ENCODE data around the gene TMEM86A.
A peak's percentile ranks its signal among the peaks of the same experiment; 100 is the strongest.

The TMEM86A gene

DNA sequence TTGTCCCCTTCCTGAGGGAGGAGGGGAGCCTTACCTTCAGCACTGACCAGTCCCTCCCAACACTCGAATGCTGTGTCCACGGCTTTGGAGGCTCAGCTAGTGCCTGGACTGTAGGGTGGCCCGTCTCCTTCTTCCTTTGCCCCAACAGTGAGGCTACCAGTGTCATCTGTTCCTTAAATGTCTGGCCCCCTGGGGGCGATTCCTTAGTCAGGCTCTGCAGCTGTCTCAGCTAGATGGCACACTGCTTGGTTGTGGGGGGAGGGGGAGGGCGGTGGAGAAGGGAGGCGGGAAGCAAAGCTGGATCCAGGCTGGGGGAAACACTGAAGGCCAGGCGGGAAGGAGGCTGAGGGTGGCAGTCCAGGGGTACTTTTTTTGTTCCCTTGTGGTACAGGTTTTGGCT, 27.5 kb downstream of the TMEM86A start, which contains the start of gene IGSF22:
IGSF22 (minus strand) TSS at position 149 of the 400 bp plus-strand sequence. CDS start 1,952 bp downstream, outside the sequence.
- no peak for DNase-seq (ENCODE audit: low spot score)

DNA sequence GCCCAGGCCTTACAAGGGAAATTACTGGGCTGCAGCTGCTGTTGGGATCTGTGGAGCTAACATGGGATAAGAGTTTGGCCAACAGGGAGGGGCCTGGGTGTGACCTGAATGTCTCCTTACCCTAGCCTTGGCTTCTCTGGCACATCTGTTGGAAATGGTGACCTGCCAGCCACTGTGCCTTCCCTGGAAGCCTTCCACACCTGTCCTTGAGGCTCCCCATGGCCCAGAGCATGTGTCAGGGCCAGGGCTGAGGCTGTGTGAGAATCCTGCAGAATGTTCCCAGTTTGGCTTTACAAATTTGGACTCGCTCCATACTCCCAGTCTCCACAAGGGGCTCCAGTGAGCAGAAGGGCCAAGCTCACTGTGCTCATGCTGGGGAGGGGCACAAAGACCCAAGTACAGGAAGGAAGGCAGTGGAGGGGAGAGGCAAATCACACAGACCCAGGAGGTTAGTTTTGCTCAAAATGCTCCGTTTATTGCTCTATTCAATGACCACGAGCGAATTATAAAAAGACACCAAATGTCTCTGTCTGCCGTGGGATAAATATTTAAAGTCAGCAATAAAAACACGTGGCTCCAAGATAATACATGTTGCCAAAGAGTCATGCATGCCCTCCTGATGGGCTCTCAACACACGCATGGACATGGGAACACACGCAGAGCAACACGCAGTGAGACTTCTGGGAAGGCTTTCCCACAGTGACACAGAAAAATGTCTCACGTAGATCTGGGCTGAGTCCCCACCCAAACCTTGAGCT, 29.1 kb downstream of the TMEM86A start:
- peak; percentile 75 for DNase-seq (ENCODE audit: low spot score)

GRCh38 chr11:18728658-18729057, 30.1 kb downstream of the TMEM86A start:
- no peak for DNase-seq (ENCODE audit: low spot score)

DNA sequence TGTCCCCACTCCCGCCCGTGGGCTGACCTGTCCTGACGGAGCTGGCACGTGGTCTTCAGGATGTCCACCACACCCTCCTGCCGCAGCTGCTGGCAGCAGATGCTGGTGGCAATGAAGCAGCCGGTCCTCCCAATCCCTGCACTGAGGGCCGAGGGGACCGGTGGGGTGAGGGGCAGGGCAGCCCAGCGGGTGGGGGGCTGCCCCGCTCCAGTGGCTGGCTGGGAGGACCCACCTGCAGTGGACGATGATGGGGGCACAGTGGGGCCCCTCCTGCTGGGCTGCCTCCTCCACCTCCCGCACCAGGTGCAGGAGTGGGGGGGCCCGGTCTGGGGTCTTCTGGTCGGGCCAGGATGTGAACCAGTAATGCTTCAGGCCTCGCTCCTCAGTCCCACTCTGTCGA, 30.8 kb downstream of the TMEM86A start:
- DNase-seq (ENCODE audit: low spot score): no peak

DNA sequence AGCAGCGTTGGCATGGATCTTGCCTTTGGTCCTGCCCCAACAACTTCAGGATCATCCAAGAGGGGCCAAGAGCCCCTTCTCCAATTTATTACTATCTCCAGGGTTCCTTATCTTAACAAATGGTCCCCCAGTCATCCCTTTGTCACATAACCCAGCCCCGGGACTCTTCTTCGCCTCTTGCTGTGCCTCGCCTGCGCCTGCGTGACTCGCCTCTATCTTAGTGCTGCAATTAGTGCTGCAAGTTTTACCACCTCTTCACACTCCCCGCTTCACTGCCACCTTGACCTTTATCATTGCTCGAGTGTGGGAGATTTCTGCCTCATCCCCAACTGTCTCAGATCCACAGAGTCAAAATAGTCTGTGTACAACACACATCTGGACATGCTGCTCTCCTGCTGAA, 31.4 kb downstream of the TMEM86A start:
- no peak for DNase-seq (ENCODE audit: low spot score)

GRCh38 chr11:18731441-18731840, 32.9 kb downstream of the TMEM86A start:
- no peak for DNase-seq (ENCODE audit: low spot score)

GRCh38 chr11:18731949-18732821, 33.6 kb downstream of the TMEM86A start:
- peak; percentile 82 for DNase-seq (ENCODE audit: low spot score)

- no peak for DNase-seq (ENCODE audit: low spot score)
Observed at GRCh38 chr11:18733202-18733601, 34.6 kb downstream of the TMEM86A start.

- no peak for DNase-seq (ENCODE audit: low spot score)
Observed at GRCh38 chr11:18736590-18737148, 38.1 kb downstream of the TMEM86A start.

GRCh38 chr11:18737642-18738041, 39.1 kb downstream of the TMEM86A start:
- no peak for DNase-seq (ENCODE audit: low spot score)

DNA sequence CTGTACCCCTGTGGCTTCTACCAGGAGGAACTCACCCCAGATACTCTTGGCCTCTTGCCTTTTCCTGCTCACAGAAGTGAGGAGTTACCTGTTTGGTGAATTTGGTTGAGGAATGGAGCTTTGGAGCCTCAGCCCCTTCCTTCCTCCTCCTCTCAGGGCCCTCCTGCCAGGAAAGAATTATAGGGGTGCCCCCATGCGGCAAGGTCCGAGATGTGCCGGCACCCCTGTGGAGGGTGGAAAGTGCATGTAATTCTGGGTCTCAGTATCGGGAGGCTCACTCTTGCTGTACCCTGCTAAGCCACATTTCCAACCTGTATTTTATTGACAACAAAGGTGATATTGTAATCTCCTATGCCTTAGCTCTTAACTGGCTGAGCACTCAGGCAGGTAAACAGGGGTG, 41.1 kb downstream of the TMEM86A start:
- DNase-seq (ENCODE audit: low spot score): no peak

GRCh38 chr11:18741783-18742182, 43.2 kb downstream of the TMEM86A start:
- no peak for DNase-seq (ENCODE audit: low spot score)

DNA sequence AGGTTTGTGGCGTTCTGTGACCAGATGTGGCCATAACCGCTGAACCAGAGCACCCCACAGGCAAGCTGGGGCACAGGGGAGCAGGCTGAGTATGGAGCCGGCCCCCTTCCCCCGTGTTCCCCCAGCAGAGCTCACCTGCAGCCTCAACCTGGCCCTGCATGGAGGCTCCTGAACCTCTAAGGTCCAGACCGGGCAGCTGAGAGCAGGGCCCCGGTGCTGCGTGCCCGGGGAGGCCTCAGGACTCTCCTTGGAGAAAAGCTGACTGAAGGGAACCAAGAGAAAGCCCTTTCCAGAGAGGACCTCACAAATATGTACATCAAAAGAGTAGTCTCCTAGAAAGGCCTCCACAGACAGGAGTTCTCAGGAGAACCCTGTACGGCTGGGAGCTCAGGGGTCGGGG, 44.8 kb downstream of the TMEM86A start:
- DNase-seq (ENCODE audit: low spot score): no peak

DNA sequence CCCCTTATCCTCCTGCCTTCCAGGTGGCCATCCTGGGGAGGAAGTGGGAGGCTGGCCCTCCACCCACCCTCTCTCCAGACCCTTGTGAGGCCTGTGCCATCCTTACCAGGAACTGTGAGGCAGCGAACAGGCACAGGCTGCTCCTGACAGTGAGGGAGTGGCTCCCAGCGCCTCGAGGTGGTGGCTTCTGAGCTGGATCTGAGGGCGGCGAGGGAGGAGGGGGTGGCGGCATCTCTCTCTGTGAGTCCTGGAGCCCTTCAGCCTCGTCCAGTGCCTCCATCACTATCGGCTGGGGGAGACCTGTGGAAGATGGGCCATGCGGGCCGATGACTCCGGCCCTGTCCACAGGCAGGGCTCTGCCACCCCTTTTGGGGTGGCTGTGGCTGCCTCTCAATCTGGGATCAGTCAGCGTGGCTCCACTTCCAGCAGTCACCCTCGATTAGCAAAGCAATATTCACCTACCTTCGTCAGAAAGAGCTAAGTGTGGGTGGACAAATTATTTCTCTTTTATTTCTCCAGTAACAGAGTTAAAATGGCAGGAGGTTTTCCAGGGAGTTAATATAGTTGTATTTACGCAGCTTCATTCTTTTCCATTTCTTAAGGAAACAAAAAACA, 45.4 kb downstream of the TMEM86A start:
- no peak for DNase-seq (ENCODE audit: low spot score)

- no peak for DNase-seq (ENCODE audit: low spot score)
Observed at GRCh38 chr11:18745251-18745650, 46.7 kb downstream of the TMEM86A start.

GRCh38 chr11:18748766-18749365, 50.3 kb downstream of the TMEM86A start:
- no peak for DNase-seq (ENCODE audit: low spot score)

- peak; percentile 78 for DNase-seq (ENCODE audit: low spot score)
Observed at GRCh38 chr11:18749681-18750319, 51.2 kb downstream of the TMEM86A start.

GRCh38 chr11:18750944-18751343, 52.4 kb downstream of the TMEM86A start:
- DNase-seq (ENCODE audit: low spot score): no peak

GRCh38 chr11:18752502-18752901, 53.9 kb downstream of the TMEM86A start:
- DNase-seq (ENCODE audit: low spot score): no peak

DNA sequence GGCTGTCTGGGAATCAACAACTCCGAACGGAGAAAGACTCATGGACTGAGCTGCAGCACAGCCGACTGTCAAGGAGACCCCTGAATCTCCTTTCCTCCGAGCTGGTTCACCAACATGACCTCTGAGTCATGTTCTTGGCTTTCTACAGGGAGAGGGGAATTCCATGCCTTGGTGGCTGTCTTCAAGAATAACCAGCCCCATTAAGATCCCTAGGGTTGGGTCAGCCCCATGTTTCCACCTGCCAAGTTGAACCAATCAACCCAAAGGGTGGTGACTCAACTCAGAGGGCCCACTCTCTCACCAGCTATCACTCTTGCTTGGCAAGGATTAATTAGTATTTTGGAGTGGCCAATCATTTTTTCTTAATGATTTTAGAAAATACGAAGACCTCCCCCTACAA, 55.7 kb downstream of the TMEM86A start:
- no peak for DNase-seq (ENCODE audit: low spot score)
